Cerebellar nuclear complex (tissue), 1 donor: ENCODE measurements around the gene NHERF2.

Experiments
- DNase-seq, 2 experiments: peaks; one replicate each; lab custom pipeline; 2025; lab: John Stamatoyannopoulos, UW

Gene NHERF2

GRCh38 chr16:2061023-2061422, 34.3 kb downstream of the NHERF2 start:
- no peak for DNase-seq

- no peak for DNase-seq
Measured at GRCh38 chr16:2061526-2061925, 34.8 kb downstream of the NHERF2 start.

GRCh38 chr16:2062801-2063200, 36.1 kb downstream of the NHERF2 start:
- DNase-seq: no peak

- no peak for DNase-seq
Measured at GRCh38 chr16:2063861-2064260, 37.2 kb downstream of the NHERF2 start.

GRCh38 chr16:2064368-2064945, 37.8 kb downstream of the NHERF2 start:
- no peak for DNase-seq

GRCh38 chr16:2066139-2066538, 39.4 kb downstream of the NHERF2 start:
- no peak for DNase-seq

- no peak for DNase-seq
Measured at GRCh38 chr16:2070576-2071453, 44.1 kb downstream of the NHERF2 start.

- no peak for DNase-seq
Measured at GRCh38 chr16:2071454-2072202, 44.9 kb downstream of the NHERF2 start.

DNA sequence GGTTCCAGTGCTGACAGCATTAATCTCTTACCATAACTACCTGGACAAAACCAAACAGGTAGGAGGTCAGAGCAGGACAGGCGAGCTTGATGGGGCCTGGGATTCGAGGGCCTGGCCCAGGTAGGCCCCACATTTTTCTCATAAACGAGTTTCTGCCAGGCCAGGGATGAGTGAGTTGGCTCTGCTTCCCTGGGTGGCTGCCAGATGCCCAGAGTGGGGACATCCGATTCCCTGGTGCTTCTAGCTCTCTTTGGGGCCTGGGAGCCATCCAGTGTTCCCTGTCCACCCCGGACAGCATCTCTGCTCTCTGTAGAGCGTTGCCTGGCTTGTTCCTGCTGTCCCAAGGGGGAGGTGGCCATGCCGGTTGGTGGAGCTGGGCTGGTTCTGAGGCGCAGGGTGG, 46.2 kb downstream of the NHERF2 start:
- DNase-seq: no peak

DNA sequence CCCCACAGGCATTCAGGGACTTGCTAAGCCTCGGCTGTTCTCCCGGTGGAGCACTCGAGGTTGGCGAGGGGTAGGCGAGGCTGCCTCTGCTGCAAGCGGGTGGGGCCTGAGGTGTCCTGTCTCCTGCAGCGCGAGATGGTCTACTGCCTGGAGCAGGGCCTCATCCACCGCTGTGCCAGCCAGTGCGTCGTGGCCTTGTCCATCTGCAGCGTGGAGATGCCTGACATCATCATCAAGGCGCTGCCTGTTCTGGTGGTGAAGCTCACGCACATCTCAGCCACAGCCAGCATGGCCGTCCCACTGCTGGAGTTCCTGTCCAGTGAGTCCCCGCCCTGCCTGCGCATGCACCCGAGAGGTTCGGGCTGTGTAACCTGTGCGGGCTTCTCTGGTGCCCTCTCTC, 47.4 kb downstream of the NHERF2 start:
- DNase-seq: no peak

DNA sequence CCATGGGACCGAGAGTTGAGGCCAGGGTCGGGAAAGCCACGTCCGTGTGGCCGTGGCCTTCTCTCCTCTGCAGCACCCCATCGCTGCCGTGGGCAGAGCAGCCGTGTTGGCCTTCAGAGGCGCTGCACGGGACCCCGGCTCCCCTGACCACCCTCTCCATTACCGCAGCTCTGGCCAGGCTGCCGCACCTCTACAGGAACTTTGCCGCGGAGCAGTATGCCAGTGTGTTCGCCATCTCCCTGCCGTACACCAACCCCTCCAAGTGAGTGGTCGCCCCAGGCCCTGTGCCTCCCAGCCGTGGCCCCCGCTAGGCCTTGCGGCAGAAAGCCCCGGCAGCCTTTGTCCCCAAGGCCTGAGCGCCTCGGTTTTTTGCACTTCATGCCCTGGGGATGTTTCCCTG, 48.9 kb downstream of the NHERF2 start:
- no peak for DNase-seq

DNA sequence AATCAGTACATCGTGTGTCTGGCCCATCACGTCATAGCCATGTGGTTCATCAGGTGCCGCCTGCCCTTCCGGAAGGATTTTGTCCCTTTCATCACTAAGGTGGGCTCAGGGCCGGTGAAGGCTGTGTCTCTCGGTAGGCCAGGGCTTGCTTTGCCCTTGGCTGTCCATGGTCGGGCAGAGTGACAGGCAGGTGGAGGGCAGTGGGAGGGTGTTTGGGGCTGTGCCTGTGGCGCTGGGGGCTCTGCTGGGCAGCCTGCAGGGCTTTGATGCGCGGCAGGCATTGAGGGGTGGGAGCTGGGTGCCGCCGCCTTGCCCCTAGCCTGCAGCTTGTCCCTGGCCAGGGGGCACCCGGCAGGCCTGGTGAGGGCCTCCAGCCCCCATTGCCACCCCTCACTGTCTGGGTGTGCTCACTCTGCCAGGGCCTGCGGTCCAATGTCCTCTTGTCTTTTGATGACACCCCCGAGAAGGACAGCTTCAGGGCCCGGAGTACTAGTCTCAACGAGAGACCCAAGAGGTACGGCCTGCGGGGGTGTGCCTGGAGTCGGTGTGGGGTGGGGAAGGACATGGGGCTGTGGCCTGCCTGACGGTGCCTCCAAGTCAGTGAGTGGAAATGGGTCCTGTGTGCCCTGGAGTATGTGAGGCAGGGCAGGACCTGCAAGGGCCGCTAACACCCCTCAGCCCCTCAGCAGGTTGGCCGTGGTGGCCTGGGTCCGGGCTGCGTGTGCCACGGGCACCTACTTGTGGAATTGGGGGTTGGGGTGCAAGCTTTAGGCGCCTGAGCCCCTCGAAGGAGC, 49.6 kb downstream of the NHERF2 start:
- no peak for DNase-seq

- DNase-seq: no peak
Measured at GRCh38 chr16:2077016-2077415, 50.3 kb downstream of the NHERF2 start.

GRCh38 chr16:2077696-2078095, 51.0 kb downstream of the NHERF2 start:
- DNase-seq: no peak

- DNase-seq: no peak
Measured at GRCh38 chr16:2078096-2078495, 51.4 kb downstream of the NHERF2 start.

DNA sequence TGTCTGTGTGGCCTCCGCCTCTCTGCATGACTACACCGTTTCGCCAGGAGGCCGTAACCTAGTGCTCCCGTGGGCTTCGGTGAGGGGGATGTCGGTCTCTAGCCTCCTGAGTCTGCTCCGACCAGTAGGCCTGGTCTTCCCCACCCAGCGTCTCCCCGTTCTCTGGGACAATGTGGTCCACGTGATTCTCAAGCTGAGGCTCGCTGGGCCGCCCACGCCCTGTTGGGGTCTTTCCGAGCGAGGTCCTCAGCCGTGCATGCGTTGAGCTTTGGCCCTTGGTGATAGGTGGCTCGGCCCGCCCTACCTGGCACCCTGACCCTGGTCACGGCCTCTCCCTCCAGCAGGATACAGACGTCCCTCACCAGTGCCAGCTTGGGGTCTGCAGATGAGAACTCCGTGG, 52.0 kb downstream of the NHERF2 start:
- no peak for DNase-seq

GRCh38 chr16:2079311-2079800, 52.7 kb downstream of the NHERF2 start:
- no peak for DNase-seq

GRCh38 chr16:2079991-2080390, 53.3 kb downstream of the NHERF2 start:
- DNase-seq: no peak

- DNase-seq: no peak
Measured at GRCh38 chr16:2081201-2082084, 54.7 kb downstream of the NHERF2 start.

GRCh38 chr16:2082171-2082982, 55.7 kb downstream of the NHERF2 start:
- peak; percentile 22 to 59 for DNase-seq
